ENCODE measurements around the gene LRRC36. TPM values are rescaled to one million over a fixed set of nuclear protein-coding genes. Genes with fewer than 3 reads are reported as not detected.

The LRRC36 gene
- total and polyA plus RNA-seq, 2 experiments from 2014 or later = 1.2 TPM; not detected in 1

GRCh38 chr16:67405336-67405735 lies 78.7 kb downstream of the LRRC36 start:
- peaks cover 21% of the 10 kb centered on the region; the same call in 1 of the 2 replicates for H3K4me1 ChIP-seq (ENCODE audit: insufficient read depth)
- Mint-ChIP-seq H3K4me3 (no peak overlapping the region), H3K27me3 (ENCODE audit: insufficient read depth, low read depth, poor library complexity) (peaks cover 6% of the 10 kb centered on the region), H3K4me1 (peaks cover 29% of the 10 kb centered on the region), H3K36me3 (ENCODE audit: low read depth) (no peaks in the 10 kb centered on the region; the same call in 2 of the 3 replicates), H3K9me3 (no peaks in the 10 kb centered on the region), H3K27ac (no peak overlapping the region)
- H3K36me3 ChIP-seq (ENCODE audit: insufficient read depth) = no peaks in the 10 kb centered on the region
- no peaks in the 10 kb centered on the region for H3F3A ChIP-seq (replicated peaks; ENCODE audit: low read depth)
- H3K4me2 ChIP-seq = no peak overlapping the region
- H4K20me1 ChIP-seq (replicated peaks; ENCODE audit: insufficient read depth) = no peaks in the 10 kb centered on the region
- DNase-seq (ENCODE audit: low spot score) (no peak), ATAC-seq (no peak)
- no peaks in the 10 kb centered on the region for H3K9me2 ChIP-seq (ENCODE audit: insufficient read depth)
- TF ChIP-seq JUNB (IDR thresholded peaks at IDR 0.05; ENCODE audit: unreplicated experiment) = no peak
- no peak for TF ChIP-seq STAT1 (IDR thresholded peaks at IDR 0.05; ENCODE audit: unreplicated experiment)
- TF ChIP-seq ZNF462 (CRISPR knock-in tag; IDR thresholded peaks at IDR 0.05) = no peak
- TF ChIP-seq REST (IDR thresholded peaks at IDR 0.05; ENCODE audit: unreplicated experiment) = no peak
- TF ChIP-seq NANOG (IDR thresholded peaks at IDR 0.05; ENCODE audit: borderline replicate concordance) = no peak
- no peak overlapping the region for H2AFZ ChIP-seq
- no peaks in the 10 kb centered on the region for H3K79me2 ChIP-seq (replicated peaks; ENCODE audit: insufficient read depth)
- no peak overlapping the region for H3K4me3 ChIP-seq
- H3K27ac ChIP-seq (ENCODE audit: low read depth) = no peak overlapping the region; the same call in 1 of the 2 replicates
- 0 out of 2 replicates have a peak, but pooled peaks cover 3% of the 10 kb centered on the region for H3K27me3 ChIP-seq (ENCODE audit: insufficient read depth)
